RWPE2 (cell line): ENCODE data around the gene DHDDS.

Source experiments
- ATAC-seq: fragments of 200-7000 bp; cut with Tn5 transposase; 3 replicates; pipeline ENCODE4 v1.9.1; 2021; ENCODE audit warnings: low read depth
- DNase-seq: peaks from one replicate; pipeline ENCODE4 v3.0.0-alpha.2; 2020; ENCODE audit warnings: low spot score
- H3K27ac ChIP-seq: fragments of 450-650 bp; 2 replicates; pipeline ENCODE4 v1.5.1; 2017; ENCODE audit warnings: mild to moderate bottlenecking; ENCODE audit not compliant: poor library complexity, severe bottlenecking
- H3K27me3 ChIP-seq: fragments of 250-450 bp; sonication (Bioruptor Pico); 2 replicates; pipeline ENCODE4 v1.5.1; 2021; ENCODE audit warnings: mild to moderate bottlenecking, moderate library complexity; ENCODE audit not compliant: insufficient read depth, poor library complexity, severe bottlenecking
- H3K36me3 ChIP-seq: fragments of 250-450 bp; sonication (Bioruptor Pico); 2 replicates; pipeline ENCODE4 v1.5.1; 2020; ENCODE audit warnings: low read depth, mild to moderate bottlenecking, moderate library complexity
- H3K4me1 ChIP-seq: fragments of 250-450 bp; sonication (Bioruptor Pico); 2 replicates; pipeline ENCODE4 v1.5.1; 2021; ENCODE audit warnings: mild to moderate bottlenecking, moderate library complexity; ENCODE audit not compliant: insufficient read depth, poor library complexity, severe bottlenecking
- H3K4me3 ChIP-seq: fragments of 250-450 bp; sonication (Bioruptor Pico); 2 replicates; pipeline ENCODE4 v1.5.1; 2021; ENCODE audit warnings: mild to moderate bottlenecking, moderate library complexity; ENCODE audit not compliant: severe bottlenecking
- H3K9me3 ChIP-seq: fragments of 250-450 bp; sonication (Bioruptor Pico); 2 replicates; pipeline ENCODE4 v1.5.1; 2021; ENCODE audit warnings: mild to moderate bottlenecking, moderate library complexity; ENCODE audit not compliant: severe bottlenecking
- CTCF ChIP-seq: fragments of 450-650 bp; IDR thresholded peaks from one replicate; pipeline ENCODE4 v1.5.1; 2017; ENCODE audit warnings: mild to moderate bottlenecking, moderate library complexity; ENCODE audit not compliant: poor library complexity, severe bottlenecking

The DHDDS gene

DNA sequence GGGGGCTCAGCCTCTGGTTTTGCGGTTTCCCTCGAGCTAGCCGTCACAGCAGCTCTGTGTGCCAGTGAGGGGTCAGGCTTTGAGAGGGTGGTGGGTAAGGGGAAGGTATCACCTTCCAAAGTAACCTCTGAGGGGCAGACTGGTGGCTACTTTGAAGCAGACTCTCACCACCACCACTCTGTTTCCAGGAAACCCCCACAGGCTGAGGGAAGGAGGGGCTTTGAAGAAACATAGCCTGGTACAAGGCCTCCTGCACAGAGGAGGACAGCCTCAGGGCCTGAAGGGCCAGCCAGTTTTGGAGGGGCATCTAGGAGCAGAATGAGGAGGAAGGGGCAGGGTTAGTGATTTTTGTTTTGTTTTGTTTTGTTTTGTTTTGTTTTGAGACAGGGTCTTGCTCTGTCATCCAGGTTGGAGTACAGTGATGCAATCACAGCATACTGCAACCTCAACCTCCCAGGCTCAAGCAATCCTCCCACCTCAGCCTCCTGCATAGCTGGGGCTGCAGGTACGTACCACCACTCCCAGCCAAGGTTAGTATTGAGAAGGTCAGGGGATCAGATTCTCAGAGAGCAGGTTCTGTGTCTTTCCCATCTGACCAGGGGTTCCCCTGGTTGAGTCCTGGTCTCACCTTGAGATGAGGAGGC is 42.4 kb upstream of the DHDDS start:
- Histone ChIP-seq H3K36me3 (no peaks in the 10 kb centered on the region), H3K9me3 (no peaks in the 10 kb centered on the region), H3K27me3 (no peaks in the 10 kb centered on the region), H3K27ac (no peak overlapping the region), H3K4me3 (no peak overlapping the region), H3K4me1 (peaks cover 7% of the 10 kb centered on the region)
- TF ChIP-seq CTCF = no peak
- DNase-seq = no peak
- ATAC-seq = no peak

DNA sequence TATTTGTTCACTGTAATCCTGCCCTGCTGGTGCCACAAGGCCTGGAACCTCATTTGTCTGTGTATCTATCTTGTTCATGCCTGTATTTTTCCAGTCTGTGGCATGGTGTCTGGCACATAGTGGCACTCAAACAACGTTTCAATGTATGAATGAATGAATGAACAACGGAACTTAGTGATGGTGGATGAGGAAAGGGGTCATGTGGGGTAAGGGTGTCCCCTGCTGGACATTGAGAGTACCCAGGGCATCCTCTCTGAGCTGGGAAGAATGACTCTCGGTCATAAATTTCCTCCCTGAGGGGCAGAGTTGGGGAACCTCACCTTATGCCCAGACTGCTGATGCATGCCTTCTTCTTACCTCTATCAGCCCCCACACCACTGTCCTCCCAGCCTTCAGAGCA is 40.7 kb upstream of the DHDDS start:
- H3K9me3 ChIP-seq = no peaks in the 10 kb centered on the region
- TF ChIP-seq CTCF = peak; percentile 89
- H3K4me1 ChIP-seq = peaks cover 3% of the 10 kb centered on the region
- H3K27me3 ChIP-seq = no peaks in the 10 kb centered on the region
- H3K4me3 ChIP-seq = no peak overlapping the region
- H3K27ac ChIP-seq = no peak overlapping the region
- no peak for DNase-seq
- no peaks in the 10 kb centered on the region for H3K36me3 ChIP-seq
- peak; percentile 77 for ATAC-seq

DNA sequence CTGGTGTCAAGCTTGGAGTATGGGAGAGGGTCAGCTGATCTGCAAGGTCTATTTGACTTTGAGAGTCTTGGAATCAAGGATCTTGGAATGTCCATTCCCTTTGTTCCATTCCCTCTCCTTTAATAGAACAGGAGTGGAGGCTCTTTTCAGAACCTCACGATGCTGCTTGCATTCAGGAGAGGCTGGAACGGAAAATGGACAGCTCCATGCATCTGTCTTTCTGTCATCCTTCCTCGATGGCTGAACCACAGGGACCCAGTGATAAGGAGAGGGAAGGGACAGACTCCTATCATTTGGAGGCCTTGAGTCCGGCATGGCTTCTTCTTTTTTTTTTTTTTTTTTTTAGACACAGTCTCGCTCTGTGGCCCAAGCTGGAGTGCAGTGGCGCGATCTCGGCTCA is 36.4 kb upstream of the DHDDS start:
- Histone ChIP-seq H3K27ac (no peak overlapping the region), H3K9me3 (no peaks in the 10 kb centered on the region), H3K4me1 (no peaks in the 10 kb centered on the region), H3K36me3 (no peaks in the 10 kb centered on the region), H3K4me3 (no peak overlapping the region), H3K27me3 (no peaks in the 10 kb centered on the region)
- DNase-seq (no peak), ATAC-seq (no peak)
- no peak for TF ChIP-seq CTCF

- Histone ChIP-seq H3K27ac (no peak overlapping the region), H3K4me1 (peaks cover 12% of the 10 kb centered on the region), H3K27me3 (no peaks in the 10 kb centered on the region), H3K36me3 (no peaks in the 10 kb centered on the region), H3K4me3 (no peak overlapping the region), H3K9me3 (no peaks in the 10 kb centered on the region)
- no peak for ATAC-seq
- no peak for DNase-seq
- TF ChIP-seq CTCF = no peak
These were observed 33.1 kb upstream of the DHDDS start for GRCh38 chr1:26399034-26399433.

DNA sequence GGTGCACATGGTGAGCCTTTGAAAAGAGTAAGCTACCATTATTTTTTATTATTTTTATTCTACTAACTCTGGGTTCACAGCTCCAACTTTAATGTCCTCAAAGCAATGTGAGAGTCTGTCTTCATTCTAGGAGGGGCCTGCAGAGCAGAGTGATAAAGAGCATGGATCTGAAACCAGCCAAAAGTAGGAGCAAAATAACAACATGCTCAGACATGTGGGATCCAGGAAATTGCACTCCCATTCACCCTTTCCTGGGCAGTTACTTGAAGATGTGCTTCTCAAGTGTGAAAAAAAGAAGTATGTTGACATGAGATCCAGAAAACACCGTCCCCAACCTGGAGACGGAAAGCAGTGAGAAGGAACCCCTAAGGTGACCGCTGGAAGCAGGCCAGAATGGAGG is 30.2 kb upstream of the DHDDS start:
- peak; percentile 56; the same call in 2 of the 3 replicates for ATAC-seq
- Histone ChIP-seq H3K4me1 (peaks cover 27% of the 10 kb centered on the region), H3K36me3 (no peaks in the 10 kb centered on the region), H3K4me3 (no peak overlapping the region), H3K9me3 (no peaks in the 10 kb centered on the region), H3K27ac (peak overlapping the region; percentile 2), H3K27me3 (no peaks in the 10 kb centered on the region)
- DNase-seq = no peak
- TF ChIP-seq CTCF = no peak
